Measurements from ENCODE around the gene SHC4. TPM values are rescaled to one million over a fixed set of nuclear protein-coding genes. Genes with fewer than 3 reads are reported as not detected.

Gene SHC4
- total RNA-seq, 1 experiment from 2014 or later: 0.26 TPM

GRCh38 chr15:48929661-48930060 lies 34.1 kb downstream of the SHC4 start:
- ChIA-PET CTCF (no interaction called here), POLR2A (interaction anchor here (1.2 kb wide), 1 partner anchor 52 kb away, joined by 3 read pairs; the partner anchor contains the start of gene EID1)
- no peaks in the 10 kb centered on the region for H3K36me3 Mint-ChIP-seq (ENCODE audit: insufficient read depth, unreplicated experiment)
- intact Hi-C loops (cut with micrococcal nuclease): loop anchor here (5.0 kb wide), 1 partner anchor 52 kb away; the partner anchor contains the start of gene EID1
- H3K4me1 Mint-ChIP-seq (ENCODE audit: insufficient read depth, unreplicated experiment): peaks cover 12% of the 10 kb centered on the region
- BruUV-seq (replicated peaks): no TSS peak
- H3K27ac Mint-ChIP-seq (ENCODE audit: low read depth, unreplicated experiment): no peak overlapping the region
- H3K4me3 Mint-ChIP-seq (ENCODE audit: unreplicated experiment): no peak overlapping the region
- H3K27me3 Mint-ChIP-seq (ENCODE audit: insufficient read depth, unreplicated experiment): peaks cover 11% of the 10 kb centered on the region
- H3K9me3 Mint-ChIP-seq (ENCODE audit: unreplicated experiment): no peaks in the 10 kb centered on the region
- TF ChIP-seq CTCF (IDR thresholded peaks at IDR 0.05; ENCODE audit: unreplicated experiment): no peak
- no peak for DNase-seq (ENCODE audit: unreplicated experiment)

GRCh38 chr15:48928877-48929538 lies 34.7 kb downstream of the SHC4 start:
- intact Hi-C loops (cut with micrococcal nuclease): loop anchor here (5.0 kb wide), 1 partner anchor 52 kb away; the partner anchor contains the start of gene EID1
- no TSS peak for BruUV-seq (replicated peaks)
- Mint-ChIP-seq H3K4me1 (ENCODE audit: insufficient read depth, unreplicated experiment) (peaks cover 12% of the 10 kb centered on the region), H3K9me3 (ENCODE audit: unreplicated experiment) (no peaks in the 10 kb centered on the region), H3K36me3 (ENCODE audit: insufficient read depth, unreplicated experiment) (no peaks in the 10 kb centered on the region), H3K27ac (ENCODE audit: low read depth, unreplicated experiment) (no peak overlapping the region), H3K4me3 (ENCODE audit: unreplicated experiment) (no peak overlapping the region), H3K27me3 (ENCODE audit: insufficient read depth, unreplicated experiment) (peaks cover 11% of the 10 kb centered on the region)
- ChIA-PET CTCF (no interaction called here), POLR2A (interaction anchor here (1.2 kb wide), 1 partner anchor 51 kb away, joined by 3 read pairs; the partner anchor contains the start of gene EID1)
- TF ChIP-seq CTCF (IDR thresholded peaks at IDR 0.05; ENCODE audit: unreplicated experiment): no peak
- no peak for DNase-seq (ENCODE audit: unreplicated experiment)

GRCh38 chr15:48925714-48926223 lies 38.0 kb downstream of the SHC4 start:
- Mint-ChIP-seq H3K36me3 (ENCODE audit: insufficient read depth, unreplicated experiment) (no peaks in the 10 kb centered on the region), H3K9me3 (ENCODE audit: unreplicated experiment) (no peaks in the 10 kb centered on the region), H3K27ac (ENCODE audit: low read depth, unreplicated experiment) (no peak overlapping the region), H3K27me3 (ENCODE audit: insufficient read depth, unreplicated experiment) (no peaks in the 10 kb centered on the region), H3K4me3 (ENCODE audit: unreplicated experiment) (no peak overlapping the region), H3K4me1 (ENCODE audit: insufficient read depth, unreplicated experiment) (peaks cover 12% of the 10 kb centered on the region)
- DNase-seq (ENCODE audit: unreplicated experiment): peak; percentile 87
- no peak for TF ChIP-seq CTCF (IDR thresholded peaks at IDR 0.05; ENCODE audit: unreplicated experiment)
- intact Hi-C loops (cut with micrococcal nuclease): loop anchor here (5.0 kb wide), 1 partner anchor 48 kb away; the partner anchor contains the start of gene EID1
- ChIA-PET POLR2A (interaction anchor here (0.8 to 2.0 kb wide), 5 partner anchors 11 to 57 kb away, joined by 4 to 7 read pairs (median 6); partner anchors contain the start of gene EID1), CTCF (interaction anchor here (0.6 to 1.2 kb wide), 3 partner anchors 18 to 64 kb away, joined by 3 to 5 read pairs (median 4); no protein-coding TSS in a partner anchor)
- BruUV-seq (replicated peaks): no TSS peak
